Ovary (tissue), 9 donors: Measurements from ENCODE around the gene RANBP17. TPM values are rescaled to one million over a fixed set of nuclear protein-coding genes. Genes with fewer than 3 reads are reported as not detected.

Experiments
- DNase-seq, 5 donors: peaks; one replicate each; pipeline ENCODE4 v3.0.0-alpha.2; 2019 to 2020
- H3K27ac ChIP-seq, 2 donors: fragments of 200-600 bp; one replicate each; pipeline versions ENCODE4 v1.5.1 to v1.8.0; 2019 to 2022
- H3K27me3 ChIP-seq: fragments of 200-600 bp; one replicate; pipeline ENCODE4 v1.8.0; 2022
- H3K36me3 ChIP-seq: fragments of 200-600 bp; sonication (generic); one replicate; pipeline ENCODE4 v1.5.1; 2019
- H3K4me1 ChIP-seq: one replicate; pipeline ENCODE4 v1.8.1; 2013; ENCODE audit warnings: mild to moderate bottlenecking, moderate library complexity; ENCODE audit not compliant: insufficient read depth
- H3K4me3 ChIP-seq: fragments of 200-600 bp; sonication (generic); one replicate; pipeline ENCODE4 v1.5.1; 2017
- H3K9me3 ChIP-seq, 2 donors: fragments of 200-600 bp in 1 of 2; sonication (generic) in 1 of 2; one replicate each; pipeline versions ENCODE4 v1.5.1 to v1.8.1; 2013 to 2019; ENCODE audit warnings: mild to moderate bottlenecking in 1 of 2, moderate library complexity in 1 of 2
- EP300 ChIP-seq: sonication (generic); formaldehyde crosslinking; IDR thresholded peaks from one replicate; pipeline ENCODE4 v1.6.1; 2017; ENCODE audit warnings: antibody characterized with exemption
- POLR2A ChIP-seq: fragments of 450-650 bp; IDR thresholded peaks from one replicate; pipeline ENCODE4 v1.6.1; 2017; ENCODE audit warnings: antibody characterized with exemption, mild to moderate bottlenecking, moderate library complexity
- WGBS, 3 donors: extraction: QIAGEN DNeasy Blood & Tissue Kit in 1 of 3; methylation state at CpG; one replicate each; pipeline versions ENCODE4 v1.1.5 to v1.1.7; 2013 to 2017; 5-methylcytosine and 5-hydroxymethylcytosine counted together
- intact Hi-C, 4 donors: fragments of 100-400 bp; cut with DNase I; formaldehyde crosslinking; loops; one replicate each; pipeline versions ENCODE4 v1.11.0 to v1.15.1; 2022 to 2023
- polyA plus RNA-seq, 2 donors: library from polyadenylated mRNA; stranded (reverse); fragments of 200-250 nt in 1 of 2; fragments of 350-450 nt in 1 of 2; fragmentation: Illumina TruSeq in 1 of 2; extraction: RNeasy Lipid Tissue Mini Kit (QIAGEN cat#74804) in 1 of 2; gene quantifications; one replicate each; pipeline ENCODE4 v1.2.3, GENCODE V29; 2013 to 2014
- total RNA-seq, 7 donors: library from RNA; depleted of rRNA in 2 of 7; stranded (reverse); fragments of >200 nt in 2 of 7; fragmentation: NEBNext Ultra II Directional in 3 of 7; extraction: Animal tissue kit (Norgen Biotek cat#: 25700) in 3 of 7; gene quantifications; one replicate each; pipeline versions ENCODE4 v1.1.0 to v1.2.4, GENCODE V29; 2016 to 2023
- TF ChIP-seq, protein P1 (sequence below), 3 donors: fragments of 450-650 bp in 2 of 3; fragments of 200-600 bp in 1 of 3; IDR thresholded peaks; one replicate each; pipeline versions ENCODE4 v1.5.1 to v1.8.0; 2016 to 2022; ENCODE audit warnings: antibody characterized with exemption in 3 of 3, mild to moderate bottlenecking in 1 of 3
- donor health status: DM: no; HTN: no; CAD: no; lungs with moderate emphysema.
- donor health status: DM: no; HTN: no; CAD: no.
- donor health status: Bipolar disorder and iron deficiency.
- donor health status: DM: yes; HTN: yes; CAD: no.
- donor health status: DM: no; HTN: no; CAD: no.
- donor health status: DM: yes; HTN: yes; CAD: no.

RANBP17 gene
- total and polyA plus RNA-seq, 9 donors = 1.3 to 16.1 (median 8.5) TPM

GRCh38 chr5:171129308-171129707, 267.5 kb downstream of the RANBP17 start:
- intact Hi-C loops = no loop called here
- DNase-seq = no peak
- TF ChIP-seq POLR2A (no peak), EP300 (no peak)
- TF ChIP-seq, protein P1, sequence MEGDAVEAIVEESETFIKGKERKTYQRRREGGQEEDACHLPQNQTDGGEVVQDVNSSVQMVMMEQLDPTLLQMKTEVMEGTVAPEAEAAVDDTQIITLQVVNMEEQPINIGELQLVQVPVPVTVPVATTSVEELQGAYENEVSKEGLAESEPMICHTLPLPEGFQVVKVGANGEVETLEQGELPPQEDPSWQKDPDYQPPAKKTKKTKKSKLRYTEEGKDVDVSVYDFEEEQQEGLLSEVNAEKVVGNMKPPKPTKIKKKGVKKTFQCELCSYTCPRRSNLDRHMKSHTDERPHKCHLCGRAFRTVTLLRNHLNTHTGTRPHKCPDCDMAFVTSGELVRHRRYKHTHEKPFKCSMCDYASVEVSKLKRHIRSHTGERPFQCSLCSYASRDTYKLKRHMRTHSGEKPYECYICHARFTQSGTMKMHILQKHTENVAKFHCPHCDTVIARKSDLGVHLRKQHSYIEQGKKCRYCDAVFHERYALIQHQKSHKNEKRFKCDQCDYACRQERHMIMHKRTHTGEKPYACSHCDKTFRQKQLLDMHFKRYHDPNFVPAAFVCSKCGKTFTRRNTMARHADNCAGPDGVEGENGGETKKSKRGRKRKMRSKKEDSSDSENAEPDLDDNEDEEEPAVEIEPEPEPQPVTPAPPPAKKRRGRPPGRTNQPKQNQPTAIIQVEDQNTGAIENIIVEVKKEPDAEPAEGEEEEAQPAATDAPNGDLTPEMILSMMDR (IDR thresholded peaks at IDR 0.05) = no peak
- no peak overlapping the region for H3K4me3 ChIP-seq
- H3K27me3 ChIP-seq = no peaks in the 10 kb centered on the region
- 82 to 86% (median 83%) methylated on average over 5 of the region's 5 CpGs for WGBS, 3 donors
- no peaks in the 10 kb centered on the region for H3K36me3 ChIP-seq
- H3K27ac ChIP-seq = no peak overlapping the region
- H3K9me3 ChIP-seq = no peaks in the 10 kb centered on the region
- no peaks in the 10 kb centered on the region for H3K4me1 ChIP-seq

- TF ChIP-seq, protein P1 (IDR thresholded peaks at IDR 0.05) = no peak
- TF ChIP-seq POLR2A (no peak), EP300 (no peak)
- no peak overlapping the region for H3K4me3 ChIP-seq
- no peaks in the 10 kb centered on the region for H3K4me1 ChIP-seq
- H3K9me3 ChIP-seq = no peaks in the 10 kb centered on the region
- H3K27me3 ChIP-seq = no peaks in the 10 kb centered on the region
- no peak overlapping the region for H3K27ac ChIP-seq
- DNase-seq = no peak
- intact Hi-C loops = no loop called here
- no peaks in the 10 kb centered on the region for H3K36me3 ChIP-seq
Measured at GRCh38 chr5:171131497-171131896, 269.7 kb downstream of the RANBP17 start.

DNA sequence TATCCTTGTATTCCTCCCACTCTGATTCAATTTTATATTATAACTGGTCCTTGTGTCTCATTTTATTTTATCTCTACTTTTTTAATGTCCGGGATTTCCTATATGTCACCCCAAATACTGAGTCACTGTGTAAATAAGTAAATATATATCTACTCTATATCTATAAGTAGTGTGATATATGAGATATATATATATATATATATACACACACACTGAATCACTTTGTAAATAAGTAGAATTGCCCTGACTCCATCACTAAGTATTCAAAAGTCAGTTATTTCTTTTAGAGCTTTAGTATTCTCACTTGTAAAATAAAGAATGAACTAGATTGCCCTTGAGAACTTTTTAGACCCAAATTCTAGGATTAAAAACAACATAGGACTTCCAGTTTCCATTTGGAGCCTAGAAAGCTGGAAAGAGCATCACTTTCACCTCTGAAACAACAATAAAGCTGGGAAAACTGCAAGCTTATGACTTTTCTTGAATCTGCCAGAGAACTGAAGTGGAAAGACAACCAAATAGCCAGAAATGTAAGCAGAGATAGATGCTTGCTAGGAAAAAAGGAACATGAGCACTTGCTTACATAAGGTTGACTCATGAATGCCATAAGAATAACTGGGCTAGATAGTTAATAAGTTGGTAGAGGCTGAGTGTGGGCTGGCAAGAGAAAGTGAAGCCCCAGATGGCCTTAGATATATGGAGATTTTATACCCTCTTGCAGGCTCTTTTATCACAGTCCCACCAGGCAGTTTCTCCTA, 276.1 kb downstream of the RANBP17 start:
- no peak for TF ChIP-seq EP300
- TF ChIP-seq POLR2A = no peak
- TF ChIP-seq, protein P1 (IDR thresholded peaks at IDR 0.05) = no peak
- H3K27me3 ChIP-seq = no peaks in the 10 kb centered on the region
- H3K4me3 ChIP-seq = no peak overlapping the region
- no peak for DNase-seq
- H3K4me1 ChIP-seq = no peaks in the 10 kb centered on the region
- intact Hi-C loops = no loop called here
- H3K27ac ChIP-seq = no peak overlapping the region
- WGBS, 3 donors = 89 to 98% (median 96%) methylated on average over 1 of the region's 1 CpG
- H3K36me3 ChIP-seq = no peaks in the 10 kb centered on the region
- no peaks in the 10 kb centered on the region for H3K9me3 ChIP-seq

DNA sequence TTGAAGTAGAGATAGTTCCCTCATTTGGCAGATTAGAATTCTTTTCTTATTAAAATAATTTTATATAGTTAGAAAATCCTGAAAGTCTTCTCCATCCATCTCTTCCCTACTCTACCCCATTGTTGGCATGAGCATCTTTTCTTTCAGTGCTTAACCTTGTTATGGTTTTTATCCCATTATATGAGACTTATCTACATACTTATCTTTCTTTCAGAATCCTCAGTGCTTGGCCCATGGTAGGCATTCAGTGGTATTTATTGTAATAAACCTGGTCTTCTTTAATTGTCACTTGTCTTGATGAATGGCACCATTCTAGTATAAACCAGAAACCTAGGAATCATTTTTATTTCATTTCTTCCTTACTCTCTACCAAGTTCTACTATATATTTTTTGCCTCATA, 277.4 kb downstream of the RANBP17 start:
- H3K9me3 ChIP-seq = no peaks in the 10 kb centered on the region
- H3K36me3 ChIP-seq = no peaks in the 10 kb centered on the region
- intact Hi-C loops = no loop called here
- no peaks in the 10 kb centered on the region for H3K4me1 ChIP-seq
- H3K27me3 ChIP-seq = no peaks in the 10 kb centered on the region
- TF ChIP-seq POLR2A (no peak), EP300 (no peak)
- TF ChIP-seq, protein P1 (IDR thresholded peaks at IDR 0.05) = no peak
- no peak overlapping the region for H3K27ac ChIP-seq
- H3K4me3 ChIP-seq = no peak overlapping the region
- no peak for DNase-seq
